ENCODE data around the gene MBL2. TPM values are rescaled to one million over a fixed set of nuclear protein-coding genes. Genes with fewer than 3 reads are reported as not detected.

The MBL2 gene
- total RNA-seq, 4 donors from 2014 or later: not detected

DNA sequence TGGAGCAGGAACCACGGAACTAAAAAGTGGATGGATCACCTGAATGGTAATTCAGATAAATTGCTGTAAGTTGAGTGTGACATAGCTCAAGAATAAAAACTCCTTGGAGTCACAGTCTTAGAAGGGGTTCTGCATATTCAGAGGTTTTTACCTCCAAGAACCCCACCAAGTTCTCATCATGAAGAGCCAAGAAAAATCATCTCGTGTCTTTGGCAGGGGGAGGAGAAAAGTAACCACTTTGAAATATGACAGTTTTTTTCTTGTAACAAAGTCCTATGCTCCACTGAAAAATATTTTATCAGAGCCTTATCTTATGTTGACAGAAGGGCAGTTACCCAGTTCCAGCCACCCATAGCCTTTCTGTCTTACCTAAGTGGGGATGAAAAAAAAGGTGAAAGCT is 38.2 kb upstream of the MBL2 start:
- no peaks in the 10 kb centered on the region for H3K36me3 ChIP-seq
- peak overlapping the region in 1 of 4 donors; percentile 33 for H3K27ac ChIP-seq
- no peaks in the 10 kb centered on the region for H3K9me3 ChIP-seq
- no peak overlapping the region for H3K4me3 ChIP-seq
- in situ Hi-C loops (cut with MboI; ENCODE audit: low pct_ligation_motif_present in 1 of 4, low pct_unique_long_range_greater_than_20kb in 1 of 4, low sequenced_read_pairs in 3 of 4): no loop called here
- no peak for TF ChIP-seq EP300 (IDR thresholded peaks at IDR 0.05; ENCODE audit: low read depth)
- TF ChIP-seq, protein P1, sequence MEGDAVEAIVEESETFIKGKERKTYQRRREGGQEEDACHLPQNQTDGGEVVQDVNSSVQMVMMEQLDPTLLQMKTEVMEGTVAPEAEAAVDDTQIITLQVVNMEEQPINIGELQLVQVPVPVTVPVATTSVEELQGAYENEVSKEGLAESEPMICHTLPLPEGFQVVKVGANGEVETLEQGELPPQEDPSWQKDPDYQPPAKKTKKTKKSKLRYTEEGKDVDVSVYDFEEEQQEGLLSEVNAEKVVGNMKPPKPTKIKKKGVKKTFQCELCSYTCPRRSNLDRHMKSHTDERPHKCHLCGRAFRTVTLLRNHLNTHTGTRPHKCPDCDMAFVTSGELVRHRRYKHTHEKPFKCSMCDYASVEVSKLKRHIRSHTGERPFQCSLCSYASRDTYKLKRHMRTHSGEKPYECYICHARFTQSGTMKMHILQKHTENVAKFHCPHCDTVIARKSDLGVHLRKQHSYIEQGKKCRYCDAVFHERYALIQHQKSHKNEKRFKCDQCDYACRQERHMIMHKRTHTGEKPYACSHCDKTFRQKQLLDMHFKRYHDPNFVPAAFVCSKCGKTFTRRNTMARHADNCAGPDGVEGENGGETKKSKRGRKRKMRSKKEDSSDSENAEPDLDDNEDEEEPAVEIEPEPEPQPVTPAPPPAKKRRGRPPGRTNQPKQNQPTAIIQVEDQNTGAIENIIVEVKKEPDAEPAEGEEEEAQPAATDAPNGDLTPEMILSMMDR (IDR thresholded peaks at IDR 0.05): no peak
- TF ChIP-seq POLR2A (IDR thresholded peaks at IDR 0.05): no peak
- TF ChIP-seq POLR2AphosphoS5 (IDR thresholded peaks at IDR 0.05): no peak
- no peaks in the 10 kb centered on the region for H3K27me3 ChIP-seq
- DNase-seq: no peak
- no peaks in the 10 kb centered on the region for H3K4me1 ChIP-seq
- intact Hi-C loops (cut with DNase I; ENCODE audit: low total_unique reads): no loop called here
- WGBS, 2 donors (ENCODE audit: low coverage in 1 of 2): 50 to 63% methylated on average over 1 to 2 of the region's 2 CpGs

DNA sequence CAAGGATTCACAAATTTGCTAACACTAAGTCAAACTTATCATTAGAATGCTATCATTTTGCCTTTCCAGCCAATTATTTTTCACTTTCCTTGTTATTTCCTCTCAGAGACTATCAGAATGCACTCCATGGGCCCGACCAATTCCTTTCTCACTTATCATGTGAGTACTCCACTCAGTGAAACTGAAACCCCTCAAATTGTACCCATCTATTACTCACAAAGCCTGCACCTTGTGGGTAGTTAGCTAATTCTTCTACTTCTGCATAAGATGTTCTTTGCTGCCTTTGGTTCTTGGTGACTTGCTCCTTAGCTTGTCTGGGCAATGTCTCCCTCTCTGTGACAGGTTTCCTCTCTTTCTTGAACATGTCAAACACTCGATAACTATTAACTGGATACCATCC is 35.2 kb upstream of the MBL2 start:
- H3K27me3 ChIP-seq: no peaks in the 10 kb centered on the region
- H3K36me3 ChIP-seq: no peaks in the 10 kb centered on the region
- in situ Hi-C loops (cut with MboI; ENCODE audit: low pct_ligation_motif_present in 1 of 4, low pct_unique_long_range_greater_than_20kb in 1 of 4, low sequenced_read_pairs in 3 of 4) (no loop called here), intact Hi-C loops (cut with DNase I; ENCODE audit: low total_unique reads) (no loop called here)
- 70% methylated on average over 2 of the region's 2 CpGs; no CpG with 5 or more reads in 1 of the 2 donors for WGBS, 2 donors (ENCODE audit: low coverage in 1 of 2)
- no peaks in the 10 kb centered on the region for H3K4me1 ChIP-seq
- no peak for DNase-seq
- no peaks in the 10 kb centered on the region for H3K9me3 ChIP-seq
- H3K27ac ChIP-seq: no peak overlapping the region
- no peak overlapping the region for H3K4me3 ChIP-seq
- TF ChIP-seq EP300 (IDR thresholded peaks at IDR 0.05; ENCODE audit: low read depth) (no peak), POLR2AphosphoS5 (IDR thresholded peaks at IDR 0.05) (no peak)
- TF ChIP-seq, protein P1 (IDR thresholded peaks at IDR 0.05): no peak

DNA sequence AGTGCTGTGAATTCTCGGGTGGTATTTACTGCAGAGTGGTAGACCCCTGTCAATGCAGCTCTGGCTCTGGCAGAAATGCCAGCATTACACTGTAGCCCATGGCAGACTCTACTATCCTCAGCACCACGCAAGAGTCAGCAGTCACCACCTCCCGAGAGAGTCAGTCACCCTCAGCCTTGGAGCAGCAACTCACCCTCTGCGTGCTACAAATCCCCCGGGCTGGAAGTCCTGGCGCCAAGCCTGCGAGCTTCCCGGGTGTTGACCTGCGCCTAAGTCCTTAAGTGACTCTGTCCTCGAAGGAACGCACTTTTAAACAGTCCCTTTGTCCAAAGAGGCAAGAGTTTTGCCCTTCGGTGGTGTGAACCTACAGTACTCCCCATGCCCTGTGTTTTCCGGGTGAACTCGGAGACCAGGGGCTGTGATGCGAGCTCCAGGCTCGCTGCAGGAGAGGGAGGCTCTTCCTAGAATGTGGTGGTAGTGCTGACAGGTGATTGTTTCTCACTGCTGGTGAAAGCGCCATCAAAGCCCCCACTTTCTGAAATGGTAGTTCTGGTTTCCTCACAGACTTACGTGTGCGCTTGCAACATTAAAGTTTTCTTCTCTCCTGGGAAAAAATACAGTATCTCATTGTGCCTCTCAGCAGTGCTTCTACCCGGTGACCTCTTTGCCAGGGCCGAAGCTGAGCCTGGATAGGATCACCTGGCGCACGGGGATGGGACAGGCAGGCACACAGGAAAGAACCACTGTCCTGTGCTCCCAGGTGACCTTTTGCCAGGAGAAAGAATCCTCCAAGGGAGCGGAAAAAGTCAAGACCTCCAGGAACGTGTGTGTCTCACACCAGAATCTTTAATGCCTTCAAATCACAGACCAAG is 33.1 kb upstream of the MBL2 start:
- H3K9me3 ChIP-seq: no peaks in the 10 kb centered on the region
- intact Hi-C loops (cut with DNase I; ENCODE audit: low total_unique reads) (no loop called here), in situ Hi-C loops (cut with MboI; ENCODE audit: low pct_ligation_motif_present in 1 of 4, low pct_unique_long_range_greater_than_20kb in 1 of 4, low sequenced_read_pairs in 3 of 4) (no loop called here)
- H3K27ac ChIP-seq: no peak overlapping the region
- DNase-seq: no peak
- H3K4me1 ChIP-seq: no peaks in the 10 kb centered on the region
- H3K27me3 ChIP-seq: no peaks in the 10 kb centered on the region
- no peak for TF ChIP-seq EP300 (IDR thresholded peaks at IDR 0.05; ENCODE audit: low read depth)
- TF ChIP-seq POLR2A (IDR thresholded peaks at IDR 0.05): no peak
- no peak for TF ChIP-seq POLR2AphosphoS5 (IDR thresholded peaks at IDR 0.05)
- TF ChIP-seq, protein P1 (IDR thresholded peaks at IDR 0.05): no peak
- WGBS, 2 donors (ENCODE audit: low coverage in 1 of 2): 62 to 83% methylated on average over 3 to 24 of the region's 25 CpGs
- H3K4me3 ChIP-seq: no peak overlapping the region
- no peaks in the 10 kb centered on the region for H3K36me3 ChIP-seq

DNA sequence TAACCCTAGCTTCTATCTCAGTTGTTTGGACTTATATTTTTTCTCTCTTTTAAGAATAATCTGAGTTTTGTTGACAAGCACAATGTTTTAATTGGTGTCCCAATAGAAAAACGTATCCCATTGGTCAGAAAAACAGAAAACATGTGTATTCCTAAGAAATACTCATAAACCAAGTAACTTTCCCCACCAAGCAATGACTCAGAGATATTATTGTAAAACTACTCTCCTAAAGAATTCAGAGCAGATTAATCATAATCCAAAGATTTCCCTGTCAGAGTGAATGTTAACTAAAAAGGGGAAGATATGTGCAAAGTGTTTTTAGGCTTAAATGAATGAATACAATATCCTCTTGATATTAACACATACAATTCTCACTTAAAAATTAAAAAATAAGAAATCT is 29.4 kb upstream of the MBL2 start:
- Histone ChIP-seq H3K4me3 (no peak overlapping the region), H3K27ac (no peak overlapping the region), H3K4me1 (no peaks in the 10 kb centered on the region), H3K27me3 (no peaks in the 10 kb centered on the region), H3K9me3 (no peaks in the 10 kb centered on the region), H3K36me3 (no peaks in the 10 kb centered on the region)
- WGBS, 2 donors (ENCODE audit: low coverage in 1 of 2): 0 to 44% methylated on average over 1 of the region's 1 CpG
- no peak for TF ChIP-seq POLR2A (IDR thresholded peaks at IDR 0.05)
- no peak for TF ChIP-seq POLR2AphosphoS5 (IDR thresholded peaks at IDR 0.05)
- no peak for TF ChIP-seq EP300 (IDR thresholded peaks at IDR 0.05; ENCODE audit: low read depth)
- TF ChIP-seq, protein P1 (IDR thresholded peaks at IDR 0.05): no peak
- intact Hi-C loops (cut with DNase I; ENCODE audit: low total_unique reads) (no loop called here), in situ Hi-C loops (cut with MboI; ENCODE audit: low pct_ligation_motif_present in 1 of 4, low pct_unique_long_range_greater_than_20kb in 1 of 4, low sequenced_read_pairs in 3 of 4) (no loop called here)
- no peak for DNase-seq

All from transverse colon (tissue), 4 donors.